Gastroesophageal sphincter (tissue), 4 donors: ENCODE measurements around the gene NNMT. TPM values are rescaled to one million over a fixed set of nuclear protein-coding genes. Genes with fewer than 3 reads are reported as not detected.

Experiments used
- ATAC-seq: fragments of 150-250 bp; one replicate; pipeline ENCODE4 v1.9.1; 2016; ENCODE audit warnings: mild to moderate bottlenecking, moderate library complexity
- H3K27ac ChIP-seq, 4 donors: fragments of 200-600 bp; sonication (generic) in 3 of 4; 1 replicate in 3 of 4; 2 replicates in 1 of 4; pipeline ENCODE4 v1.5.1; 2016 to 2019
- H3K27me3 ChIP-seq: fragments of 200-600 bp; sonication (generic); one replicate; pipeline ENCODE4 v1.5.1; 2019
- H3K36me3 ChIP-seq, 2 donors: fragments of 200-600 bp; sonication (generic); one replicate each; pipeline ENCODE4 v1.5.1; 2019; ENCODE audit warnings: control low read depth in 1 of 2
- H3K4me1 ChIP-seq, 3 donors: fragments of 200-600 bp; sonication (generic); 1 replicate in 2 of 3; 2 replicates in 1 of 3; pipeline ENCODE4 v1.5.1; 2016 to 2019; ENCODE audit warnings: control low read depth in 2 of 3
- H3K4me3 ChIP-seq, 2 donors: fragments of 200-600 bp; sonication (generic); one replicate each; pipeline ENCODE4 v1.5.1; 2019; ENCODE audit warnings: mild to moderate bottlenecking in 1 of 2, moderate library complexity in 1 of 2
- H3K9me3 ChIP-seq, 3 donors: fragments of 200-600 bp; sonication (generic); one replicate each; pipeline ENCODE4 v1.5.1; 2017 to 2019; ENCODE audit warnings: control low read depth in 2 of 3
- EP300 ChIP-seq: sonication (generic); formaldehyde crosslinking; IDR thresholded peaks from one replicate; pipeline ENCODE4 v1.6.1; 2017; ENCODE audit warnings: antibody characterized with exemption, mild to moderate bottlenecking
- POLR2A ChIP-seq, 2 donors: fragments of 450-650 bp; IDR thresholded peaks; one replicate each; pipeline ENCODE4 v1.6.1; 2017; ENCODE audit warnings: antibody characterized with exemption in 2 of 2, mild to moderate bottlenecking in 2 of 2, moderate library complexity in 1 of 2
- POLR2AphosphoS5 ChIP-seq: sonication (generic); formaldehyde crosslinking; IDR thresholded peaks from one replicate; pipeline ENCODE4 v1.6.1; 2017; ENCODE audit warnings: antibody characterized with exemption
- WGBS, 2 donors: methylation state at CpG; one replicate each; pipeline ENCODE4 v1.1.5; 2018; ENCODE audit warnings: low coverage in 1 of 2; 5-methylcytosine and 5-hydroxymethylcytosine counted together
- total RNA-seq, 4 donors: library from RNA; depleted of rRNA; stranded (reverse); fragments of >200 nt; gene quantifications; one replicate each; pipeline ENCODE4 v1.1.0, GENCODE V29; 2016
- TF ChIP-seq, protein P1 (sequence below), 4 experiments: fragments of 200-600 bp in 2 of 4; fragments of 450-650 bp in 2 of 4; sonication (generic) in 1 of 4; IDR thresholded peaks; one replicate each; pipeline ENCODE4 v1.5.1; 2017 to 2019; ENCODE audit warnings: antibody characterized with exemption in 4 of 4, mild to moderate bottlenecking in 2 of 4, moderate library complexity in 2 of 4

The NNMT gene
- total RNA-seq, 4 donors from 2014 or later: 39.4 to 409 (median 243) TPM

DNA sequence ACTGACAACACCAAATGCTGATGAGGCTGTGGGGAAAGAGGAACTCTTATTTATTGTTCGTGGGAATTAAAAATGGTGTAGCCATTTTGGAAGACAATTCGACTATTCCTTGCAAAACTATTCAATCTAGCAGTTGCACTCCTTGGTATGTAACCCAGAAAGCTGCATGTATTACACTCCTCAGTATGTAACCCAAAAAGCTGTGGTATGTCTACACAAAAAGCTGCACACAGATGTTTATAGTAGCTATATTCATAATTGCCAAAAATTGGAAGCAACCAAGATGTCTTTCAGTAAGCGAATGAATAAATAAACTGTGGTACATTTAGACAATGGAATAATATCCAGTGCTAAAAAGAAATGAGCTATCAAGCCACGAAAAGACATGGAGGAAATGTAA lies 4.9 kb downstream of the NNMT start:
- Histone ChIP-seq H3K27me3 (no peaks in the 10 kb centered on the region), H3K9me3 (peaks cover 0 to 35% (median 0%) of the 10 kb centered on the region in 3 donors), H3K4me3 (peak overlapping the region in 1 of 2 donors; percentile 49), H3K36me3 (peaks cover 3 to 25% of the 10 kb centered on the region in 2 donors), H3K27ac (no peak overlapping the region), H3K4me1 (peaks cover 0 to under 1% (median 0%) of the 10 kb centered on the region in 3 donors)
- TF ChIP-seq, protein P1, sequence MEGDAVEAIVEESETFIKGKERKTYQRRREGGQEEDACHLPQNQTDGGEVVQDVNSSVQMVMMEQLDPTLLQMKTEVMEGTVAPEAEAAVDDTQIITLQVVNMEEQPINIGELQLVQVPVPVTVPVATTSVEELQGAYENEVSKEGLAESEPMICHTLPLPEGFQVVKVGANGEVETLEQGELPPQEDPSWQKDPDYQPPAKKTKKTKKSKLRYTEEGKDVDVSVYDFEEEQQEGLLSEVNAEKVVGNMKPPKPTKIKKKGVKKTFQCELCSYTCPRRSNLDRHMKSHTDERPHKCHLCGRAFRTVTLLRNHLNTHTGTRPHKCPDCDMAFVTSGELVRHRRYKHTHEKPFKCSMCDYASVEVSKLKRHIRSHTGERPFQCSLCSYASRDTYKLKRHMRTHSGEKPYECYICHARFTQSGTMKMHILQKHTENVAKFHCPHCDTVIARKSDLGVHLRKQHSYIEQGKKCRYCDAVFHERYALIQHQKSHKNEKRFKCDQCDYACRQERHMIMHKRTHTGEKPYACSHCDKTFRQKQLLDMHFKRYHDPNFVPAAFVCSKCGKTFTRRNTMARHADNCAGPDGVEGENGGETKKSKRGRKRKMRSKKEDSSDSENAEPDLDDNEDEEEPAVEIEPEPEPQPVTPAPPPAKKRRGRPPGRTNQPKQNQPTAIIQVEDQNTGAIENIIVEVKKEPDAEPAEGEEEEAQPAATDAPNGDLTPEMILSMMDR (IDR thresholded peaks at IDR 0.05): no peak
- TF ChIP-seq EP300: no peak
- no peak for TF ChIP-seq POLR2AphosphoS5
- TF ChIP-seq POLR2A (IDR thresholded peaks at IDR 0.05): no peak
- no peak for ATAC-seq
- 78 to 94% methylated on average over 4 of the region's 4 CpGs for whole genome bisulfite sequencing, 2 donors

DNA sequence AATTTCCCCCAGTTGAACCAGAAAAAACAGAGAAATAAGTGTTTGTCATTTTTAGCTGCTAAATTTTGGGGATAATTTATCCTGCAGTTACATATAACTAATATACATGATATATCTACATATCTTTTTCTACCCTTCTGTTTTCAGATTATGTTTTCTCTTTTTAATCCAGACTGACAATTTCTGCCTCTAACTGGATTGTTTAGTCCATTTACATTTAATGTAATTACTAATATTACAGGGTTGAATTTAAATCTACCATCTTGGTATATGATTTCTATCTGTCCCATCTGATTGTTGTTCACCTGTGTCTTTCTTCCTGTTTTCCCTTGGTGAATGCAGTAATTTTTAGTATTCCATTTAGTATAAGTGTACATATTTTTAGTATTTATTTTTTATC lies 5.7 kb downstream of the NNMT start:
- no peak for TF ChIP-seq POLR2AphosphoS5
- TF ChIP-seq, protein P1 (IDR thresholded peaks at IDR 0.05): no peak
- TF ChIP-seq POLR2A (IDR thresholded peaks at IDR 0.05): no peak
- ATAC-seq: no peak
- H3K4me3 ChIP-seq: peak overlapping the region in 1 of 2 donors; percentile 49
- H3K36me3 ChIP-seq: peaks cover 3 to 25% of the 10 kb centered on the region in 2 donors
- peaks cover 0 to 4% (median 0%) of the 10 kb centered on the region in 3 donors for H3K4me1 ChIP-seq
- H3K27me3 ChIP-seq: no peaks in the 10 kb centered on the region
- peaks cover 0 to 35% (median 0%) of the 10 kb centered on the region in 3 donors for H3K9me3 ChIP-seq
- H3K27ac ChIP-seq: no peak overlapping the region

DNA sequence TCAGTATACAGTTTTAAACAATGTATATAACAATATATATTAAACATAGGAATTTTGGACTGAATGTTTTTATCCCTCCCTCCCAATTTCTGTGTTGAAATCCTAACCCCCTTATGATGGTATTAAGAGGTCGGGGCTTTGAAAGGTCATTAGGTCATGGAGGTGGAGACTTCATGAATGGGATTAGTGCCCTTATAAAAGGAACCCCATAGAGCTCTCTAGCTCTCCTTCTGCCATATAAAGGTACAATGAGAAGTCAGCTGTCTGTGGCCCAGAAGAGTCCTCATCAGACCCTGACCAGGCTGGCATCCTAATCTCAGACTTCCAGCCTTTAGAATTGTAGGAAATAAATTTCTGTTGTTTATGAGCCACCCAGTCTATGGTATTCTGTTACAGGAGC lies 6.5 kb downstream of the NNMT start:
- Histone ChIP-seq H3K4me3 (no peak overlapping the region), H3K9me3 (peaks cover 0 to 35% (median 0%) of the 10 kb centered on the region in 3 donors), H3K27ac (no peak overlapping the region), H3K27me3 (no peaks in the 10 kb centered on the region), H3K4me1 (peaks cover 0 to 10% (median 0%) of the 10 kb centered on the region in 3 donors), H3K36me3 (peaks cover 3 to 25% of the 10 kb centered on the region in 2 donors)
- 40 to 46% methylated on average over 1 of the region's 1 CpG for WGBS, 2 donors
- no peak for ATAC-seq
- TF ChIP-seq, protein P1 (IDR thresholded peaks at IDR 0.05): no peak
- TF ChIP-seq POLR2AphosphoS5: no peak
- TF ChIP-seq EP300: no peak
- TF ChIP-seq POLR2A (IDR thresholded peaks at IDR 0.05): no peak

DNA sequence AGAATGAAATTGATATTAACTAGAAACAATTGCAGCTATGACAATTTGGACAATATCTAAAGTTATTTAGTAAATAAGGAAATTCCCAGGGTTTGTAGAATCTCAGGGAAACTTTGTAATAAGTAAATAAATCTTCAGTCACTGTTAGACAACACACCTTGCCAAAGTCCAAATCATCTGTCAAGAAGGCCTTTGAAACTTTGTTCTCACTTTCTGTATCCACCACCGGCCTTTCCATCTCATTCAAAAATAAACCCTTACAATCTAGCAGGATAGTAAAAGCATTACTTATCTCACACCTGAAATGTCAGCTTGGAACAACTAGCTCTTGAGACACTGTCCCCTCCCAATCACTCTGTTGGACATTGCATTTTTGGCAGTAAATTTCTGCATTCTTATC lies 7.9 kb downstream of the NNMT start:
- no peak overlapping the region for H3K27ac ChIP-seq
- H3K9me3 ChIP-seq: peaks cover 0 to 31% (median 0%) of the 10 kb centered on the region in 3 donors
- H3K36me3 ChIP-seq: peaks cover 3 to 15% of the 10 kb centered on the region in 2 donors
- H3K27me3 ChIP-seq: peaks cover 6% of the 10 kb centered on the region
- TF ChIP-seq, protein P1 (IDR thresholded peaks at IDR 0.05): no peak
- TF ChIP-seq EP300: no peak
- TF ChIP-seq POLR2AphosphoS5: no peak
- TF ChIP-seq POLR2A (IDR thresholded peaks at IDR 0.05): no peak
- peaks cover 0 to 19% (median 0%) of the 10 kb centered on the region in 3 donors for H3K4me1 ChIP-seq
- ATAC-seq: no peak
- WGBS, 2 donors: 54 to 56% methylated on average over 1 of the region's 1 CpG
- H3K4me3 ChIP-seq: peak overlapping the region in 1 of 2 donors; percentile 4

DNA sequence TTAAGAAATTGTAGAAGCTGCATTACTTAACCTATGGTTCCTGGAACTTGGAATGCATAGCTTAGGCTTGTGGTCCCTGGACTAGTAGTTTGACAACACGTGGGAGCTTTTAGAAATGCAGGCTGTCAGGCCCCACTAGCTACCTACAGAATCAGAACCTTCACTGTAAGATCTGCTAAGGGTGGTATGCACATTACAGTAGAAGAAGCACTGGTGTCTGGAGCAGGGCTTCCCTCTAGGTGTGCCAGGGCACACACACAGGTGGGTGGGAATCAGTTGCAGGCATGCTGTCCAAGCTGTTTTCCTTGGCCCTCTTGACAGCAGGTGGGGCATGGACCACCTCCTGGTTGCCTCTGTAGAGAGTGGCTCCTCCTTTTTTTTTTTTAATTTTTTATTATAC lies 8.8 kb downstream of the NNMT start:
- Histone ChIP-seq H3K4me3 (no peak overlapping the region), H3K9me3 (peaks cover 0 to 22% (median 0%) of the 10 kb centered on the region in 3 donors), H3K27me3 (peaks cover 6% of the 10 kb centered on the region), H3K27ac (no peak overlapping the region), H3K36me3 (peaks cover 3 to 15% of the 10 kb centered on the region in 2 donors), H3K4me1 (peaks cover 0 to 19% (median 3%) of the 10 kb centered on the region in 3 donors)
- ATAC-seq: no peak
- WGBS, 2 donors: 83 to 89% methylated on average over 1 of the region's 1 CpG
- TF ChIP-seq, protein P1 (IDR thresholded peaks at IDR 0.05): no peak
- TF ChIP-seq POLR2A (IDR thresholded peaks at IDR 0.05) (no peak), POLR2AphosphoS5 (peak; percentile 2), EP300 (no peak)
